Erythroblast (primary cell): ENCODE measurements around the gene GCN1.

Experiments used
- GATA1 ChIP-seq: IDR thresholded peaks from 2 replicates; pipeline ENCODE4 v1.6.1; 2011; ENCODE audit warnings: low read depth, mild to moderate bottlenecking, control low read depth, low read length, moderate library complexity
- POLR2A ChIP-seq: IDR thresholded peaks from 2 replicates; pipeline ENCODE4 v1.6.1; 2011; ENCODE audit warnings: mild to moderate bottlenecking, low read length

- no peak for TF ChIP-seq POLR2A
- TF ChIP-seq GATA1 = no peak
Observed at GRCh38 chr12:120091371-120092090, 103.0 kb downstream of the GCN1 start.
